BJ (cell line): ENCODE measurements around the gene RGS3. TPM values are rescaled to one million over a fixed set of nuclear protein-coding genes. Genes with fewer than 3 reads are reported as not detected.

Experiments
- CTCF ChIA-PET: fragments of 350-600 bp; formaldehyde crosslinking; extraction: SDS; loops from one replicate; lab custom pipeline; 2021; ENCODE audit warnings: antibody characterized with exemption, inconsistent platforms; lab: Yijun Ruan, JAX
- POLR2A ChIA-PET: fragments of 300-600 bp; sonication (Branson Sonifier 250); formaldehyde crosslinking; extraction: SDS; loops from one replicate; lab custom pipeline; 2021; ENCODE audit warnings: antibody characterized with exemption; lab: Charles Lee
- DNase-seq: peaks from one replicate; pipeline ENCODE4 v3.0.0-alpha.2; 2011; ENCODE audit warnings: low read depth
- H3K27me3 ChIP-seq: 2 replicates; pipeline ENCODE4 v1.6.0; 2011; ENCODE audit warnings: low read length; ENCODE audit not compliant: control insufficient read depth, insufficient read depth
- H3K36me3 ChIP-seq: 2 replicates; pipeline ENCODE4 v1.5.1; 2011; ENCODE audit warnings: low read length; ENCODE audit not compliant: control insufficient read depth, insufficient read depth
- H3K4me3 ChIP-seq: 2 replicates; pipeline ENCODE4 v1.5.1; 2011; ENCODE audit warnings: low read depth, mild to moderate bottlenecking, control low read depth, low read length
- CTCF ChIP-seq: IDR thresholded peaks from 2 replicates; pipeline ENCODE4 v1.5.1; 2011; ENCODE audit warnings: low read depth, mild to moderate bottlenecking, control low read depth, inconsistent platforms, low read length, moderate library complexity; ENCODE audit not compliant: insufficient read depth
- polyA plus RNA-seq: library from polyadenylated mRNA; depleted of rRNA; stranded (reverse); fragments of >200 nt; gene quantifications from 2 replicates; pipeline ENCODE4 v1.2.3, GENCODE V29; 2011

Gene RGS3
- polyA plus RNA-seq, 1 experiment = 66.4 TPM

GRCh38 chr9:113570749-113571711, 107.5 kb downstream of the RGS3 start:
- Histone ChIP-seq H3K4me3 (no peak overlapping the region), H3K27me3 (no peaks in the 10 kb centered on the region), H3K36me3 (no peaks in the 10 kb centered on the region; the same call in none of the 2 replicates)
- DNase-seq = no peak
- ChIA-PET CTCF (interaction anchor here (0.8 to 1.5 kb wide), 3 partner anchors 9 to 119 kb away, joined by 3 to 5 read pairs (median 3); no protein-coding TSS in a partner anchor), POLR2A (no interaction called here)
- no peak for TF ChIP-seq CTCF

- no peak overlapping the region for H3K4me3 ChIP-seq
- no peak for DNase-seq
- POLR2A ChIA-PET = no interaction called here
- CTCF ChIA-PET = interaction anchor here (0.5 to 3.2 kb wide), 3 partner anchors 10 to 221 kb away, joined by 3 to 9 read pairs (median 3); no protein-coding TSS in a partner anchor
- H3K36me3 ChIP-seq = no peaks in the 10 kb centered on the region; the same call in none of the 2 replicates
- no peaks in the 10 kb centered on the region for H3K27me3 ChIP-seq
- TF ChIP-seq CTCF = no peak
Measured at GRCh38 chr9:113572076-113572861, 108.7 kb downstream of the RGS3 start.

- H3K4me3 ChIP-seq = no peak overlapping the region
- no peak for DNase-seq
- H3K36me3 ChIP-seq = no peaks in the 10 kb centered on the region; the same call in none of the 2 replicates
- POLR2A ChIA-PET = no interaction called here
- H3K27me3 ChIP-seq = no peaks in the 10 kb centered on the region
- no peak for TF ChIP-seq CTCF
- CTCF ChIA-PET = interaction anchor here (0.5 to 3.2 kb wide), 3 partner anchors 8 to 220 kb away, joined by 3 to 9 read pairs (median 3); no protein-coding TSS in a partner anchor
Measured at GRCh38 chr9:113573046-113573958, 109.8 kb downstream of the RGS3 start.

- no peak for TF ChIP-seq CTCF
- no peaks in the 10 kb centered on the region; the same call in none of the 2 replicates for H3K36me3 ChIP-seq
- no peak for DNase-seq
- ChIA-PET POLR2A (no interaction called here), CTCF (interaction anchor here (0.6 to 3.2 kb wide), 3 partner anchors 16 to 360 kb away, joined by 3 to 9 read pairs (median 4); partner anchors contain the start of genes CDC26 and PRPF4)
- H3K27me3 ChIP-seq = no peaks in the 10 kb centered on the region
- H3K4me3 ChIP-seq = no peak overlapping the region
Measured at GRCh38 chr9:113573959-113574352, 110.4 kb downstream of the RGS3 start.
